Right kidney (tissue), 9 donors: ENCODE data around the gene OR10A2.
"Not testable (repeated sequence)": the region's sequence is repeated elsewhere in the genome, so short reads cannot be mapped to it uniquely, and the experiment has no call there.

Source experiments
- DNase-seq: peaks from one replicate; pipeline ENCODE4 v3.0.0-alpha.2; 2016
- long read RNA-seq, 8 donors: transcript quantifications; one replicate each; lab custom pipeline, GENCODE V29; 2026

Gene OR10A2, protein sequence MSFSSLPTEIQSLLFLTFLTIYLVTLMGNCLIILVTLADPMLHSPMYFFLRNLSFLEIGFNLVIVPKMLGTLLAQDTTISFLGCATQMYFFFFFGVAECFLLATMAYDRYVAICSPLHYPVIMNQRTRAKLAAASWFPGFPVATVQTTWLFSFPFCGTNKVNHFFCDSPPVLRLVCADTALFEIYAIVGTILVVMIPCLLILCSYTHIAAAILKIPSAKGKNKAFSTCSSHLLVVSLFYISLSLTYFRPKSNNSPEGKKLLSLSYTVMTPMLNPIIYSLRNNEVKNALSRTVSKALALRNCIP
- long read RNA-seq, donor 1 = 0 reads
- long read RNA-seq, donor 2 = 0 reads
- long read RNA-seq, donor 3 = 0 reads
- long read RNA-seq, donor 4 = 0 reads
- long read RNA-seq, donor 5 = 0 reads
- long read RNA-seq, donor 6 = 0 reads
- long read RNA-seq, donor 7 = 0 reads
- long read RNA-seq, donor 8 = 0 reads

DNA sequence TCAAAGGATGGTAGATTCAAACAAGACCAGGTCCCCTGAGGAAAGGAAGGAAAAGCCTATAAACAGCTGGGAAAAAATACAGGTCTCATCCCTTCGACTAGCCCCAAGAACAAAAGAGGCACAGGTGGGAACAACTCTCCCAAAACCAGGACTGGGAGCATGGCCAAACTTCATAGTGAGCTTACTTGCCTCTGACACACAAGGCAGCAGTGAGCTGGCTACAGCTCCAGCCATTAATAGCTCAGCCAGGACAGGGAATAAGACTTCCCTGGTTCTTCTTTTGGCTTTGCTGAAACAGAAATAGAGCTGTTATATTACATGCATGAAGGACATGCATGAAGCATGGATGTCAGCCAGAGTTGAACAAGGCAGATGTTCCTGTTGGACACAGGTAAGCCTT is at the start of gene OR10A2:
OR10A2 (plus strand) TSS at position 97 of the 400 bp plus-strand sequence. CDS start 6,698 bp downstream, outside the sequence.
- no peak for DNase-seq

DNA sequence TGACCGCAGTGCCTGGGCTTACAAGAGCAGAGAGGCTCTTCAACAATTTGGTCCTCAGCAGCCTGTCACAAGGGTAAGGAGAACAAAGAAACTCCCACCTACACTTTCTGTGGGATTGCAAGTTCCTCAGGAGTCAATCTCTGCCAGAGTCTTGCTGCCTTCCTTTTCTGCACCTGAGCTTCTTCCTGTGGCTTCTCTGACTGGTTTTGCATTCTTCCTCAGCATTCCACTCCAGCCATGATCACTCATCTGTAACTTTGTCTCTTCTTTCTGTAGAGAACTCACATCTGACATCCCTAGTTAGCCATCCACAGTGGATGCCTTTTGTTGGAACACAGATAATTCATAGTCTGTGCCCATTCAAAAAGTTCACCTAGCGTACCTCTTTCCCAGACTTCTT is 49.2 kb upstream of the OR10A2 start:
- no peak for DNase-seq

GRCh38 chr11:6817694-6818093 is 45.2 kb upstream of the OR10A2 start:
- no peak for DNase-seq

DNA sequence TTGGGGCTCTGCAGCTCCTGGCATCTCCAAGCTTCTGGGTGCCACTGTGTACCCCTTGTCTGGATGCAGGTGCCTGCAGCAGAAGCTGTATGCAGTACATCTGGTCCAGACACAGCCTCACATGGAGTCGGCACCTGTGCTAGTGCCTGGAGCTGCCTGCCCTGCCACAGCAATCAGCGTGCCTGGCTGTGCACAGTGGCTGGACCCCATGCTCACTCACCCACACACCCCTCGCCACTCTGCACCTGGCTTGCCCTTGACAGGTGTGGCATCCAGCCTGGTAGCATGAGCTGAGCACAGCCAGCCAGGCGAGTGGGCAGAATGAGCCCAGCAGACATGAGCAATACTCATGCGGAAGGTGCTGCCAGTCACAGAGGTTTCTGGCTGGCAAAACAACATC is 43.9 kb upstream of the OR10A2 start:
- no peak for DNase-seq

DNA sequence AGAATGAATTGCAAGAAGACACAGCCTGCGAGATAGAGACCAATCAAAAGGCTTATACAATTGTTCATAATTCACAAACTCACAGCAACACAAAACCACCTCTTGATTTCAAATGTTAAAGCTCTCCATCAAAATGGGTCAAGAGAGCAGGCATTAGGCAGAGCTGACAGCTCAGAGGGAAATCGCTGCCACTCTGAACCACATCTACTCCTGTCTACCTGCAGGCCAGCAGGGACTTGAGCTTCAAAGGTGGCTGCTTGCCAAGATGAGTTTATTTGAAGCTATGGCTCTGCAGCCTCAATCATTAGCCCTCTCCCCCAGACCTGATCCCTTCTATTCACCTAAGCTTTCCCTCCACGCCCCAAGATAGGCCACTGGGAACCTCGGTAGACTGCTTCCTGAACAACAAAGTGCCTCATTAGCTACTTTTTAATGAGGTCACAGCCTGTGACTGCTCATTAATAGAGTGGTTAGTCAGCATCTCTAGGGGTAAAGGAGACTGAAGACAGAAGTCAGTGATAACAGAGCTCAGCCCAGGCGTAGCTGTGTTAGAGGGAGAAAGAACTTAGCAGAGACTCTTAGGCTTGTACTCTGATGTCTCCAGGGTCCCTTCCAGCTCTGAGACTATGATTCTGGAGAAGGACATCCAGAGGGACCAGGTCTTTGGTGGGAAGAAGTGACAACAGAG is 38.6 kb upstream of the OR10A2 start:
- DNase-seq = no peak

- DNase-seq = no peak
Observed at GRCh38 chr11:6825231-6825744, 37.6 kb upstream of the OR10A2 start.

DNA sequence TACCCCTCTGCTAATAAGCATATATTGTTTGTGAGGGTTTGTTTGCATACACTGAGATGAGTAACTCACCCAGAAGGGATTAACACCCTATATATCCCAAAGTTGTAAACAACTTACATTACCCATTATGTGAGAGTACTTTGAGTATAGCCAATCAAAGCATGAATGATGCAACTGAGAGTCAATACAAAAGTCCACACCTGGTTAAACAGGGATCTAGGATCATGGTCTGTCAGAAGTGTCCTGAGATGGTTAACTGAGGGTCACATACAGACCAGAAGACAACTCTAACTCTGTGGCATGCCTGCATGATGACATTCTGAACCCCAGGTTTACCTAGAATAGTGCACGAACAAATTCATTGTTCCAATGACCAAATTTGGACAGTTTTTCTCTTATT is 34.8 kb upstream of the OR10A2 start:
- DNase-seq = no peak

- no peak for DNase-seq
Observed at GRCh38 chr11:6833356-6833755, 29.5 kb upstream of the OR10A2 start.

- no peak for DNase-seq
Observed at GRCh38 chr11:6834021-6834420, 28.8 kb upstream of the OR10A2 start.

GRCh38 chr11:6841694-6842093 is 21.2 kb upstream of the OR10A2 start:
- no peak for DNase-seq

GRCh38 chr11:6843670-6844069 is 19.2 kb upstream of the OR10A2 start:
- no peak for DNase-seq

DNA sequence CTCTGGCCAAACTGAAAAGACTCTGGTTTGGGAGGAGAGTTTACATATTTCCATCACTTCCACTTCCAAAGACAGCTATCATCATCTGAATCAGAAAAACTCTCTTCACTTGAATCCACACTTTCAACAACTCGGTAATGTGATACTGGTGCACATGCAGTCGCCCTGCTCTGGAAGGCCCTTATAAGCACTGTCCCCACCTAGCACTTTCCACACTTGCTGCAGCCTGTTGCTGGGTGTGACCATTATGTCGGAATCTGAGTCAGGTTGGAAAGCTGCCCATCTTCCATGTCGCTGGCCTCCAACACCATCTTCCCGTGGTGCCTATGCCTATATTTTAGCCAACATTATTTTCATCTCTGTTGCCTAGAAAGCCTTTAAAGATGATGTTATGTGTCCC is 18.5 kb upstream of the OR10A2 start:
- no peak for DNase-seq

DNA sequence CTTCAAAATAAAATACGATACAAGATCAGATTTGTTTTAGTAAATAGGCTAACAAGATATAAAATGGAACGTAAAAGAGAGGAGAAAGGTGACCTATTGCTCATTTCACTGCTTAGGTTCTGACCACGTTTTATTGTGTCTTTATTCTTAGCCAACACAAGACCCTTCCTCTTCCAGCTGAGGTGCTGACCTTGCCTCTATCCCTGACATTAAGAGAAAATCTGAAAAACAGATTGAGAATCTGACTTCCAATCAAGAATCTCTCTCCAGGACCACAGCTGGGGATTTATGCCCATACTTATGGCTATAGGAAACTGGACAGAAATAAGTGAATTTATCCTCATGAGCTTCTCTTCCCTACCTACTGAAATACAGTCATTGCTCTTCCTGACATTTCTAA is 17.5 kb upstream of the OR10A2 start, which contains the start of gene OR10A5:
OR10A5 (plus strand) TSS at position 301 of the 400 bp plus-strand sequence; CDS start at position 301, 0 bp downstream.
- DNase-seq = no peak

DNA sequence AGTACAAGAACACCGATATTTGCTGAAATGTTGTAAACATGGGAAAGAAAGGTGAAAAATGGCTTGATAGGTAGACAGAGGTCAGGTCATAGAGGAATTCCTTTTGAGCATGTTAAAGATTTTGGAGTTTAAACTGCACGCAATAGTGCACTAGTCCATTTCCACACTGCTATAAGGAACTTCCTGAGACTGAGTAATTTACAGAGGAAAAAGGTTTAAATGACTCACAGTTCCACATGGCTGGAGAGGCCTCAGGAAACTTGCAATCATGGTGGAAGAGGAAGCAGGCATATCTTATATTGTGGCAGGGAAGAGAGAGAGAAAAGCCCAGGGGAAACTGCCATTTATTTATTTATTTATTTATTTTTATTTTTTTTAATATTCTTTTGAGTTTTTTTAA is 12.3 kb upstream of the OR10A2 start:
- DNase-seq = no peak

DNA sequence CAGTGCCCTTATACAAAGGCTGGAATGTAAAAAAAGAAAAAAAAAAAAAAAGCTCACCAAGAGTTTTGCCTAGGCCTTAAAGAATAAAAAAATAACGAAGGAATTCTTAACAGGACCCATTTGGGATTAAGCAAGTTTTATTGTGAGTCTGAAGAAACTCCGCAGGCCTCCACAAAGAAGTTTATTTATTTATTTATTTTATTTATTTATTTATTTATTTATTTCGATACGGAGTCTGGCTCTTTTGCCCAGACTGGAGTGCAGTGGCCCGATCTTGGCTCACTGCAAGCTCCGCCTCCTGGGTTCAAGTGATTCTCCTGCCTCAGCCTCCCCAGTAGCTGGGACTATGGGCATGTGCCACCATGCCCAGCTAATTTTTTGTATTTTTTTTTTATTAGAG is 8.1 kb upstream of the OR10A2 start:
- DNase-seq = not testable (repeated sequence)

DNA sequence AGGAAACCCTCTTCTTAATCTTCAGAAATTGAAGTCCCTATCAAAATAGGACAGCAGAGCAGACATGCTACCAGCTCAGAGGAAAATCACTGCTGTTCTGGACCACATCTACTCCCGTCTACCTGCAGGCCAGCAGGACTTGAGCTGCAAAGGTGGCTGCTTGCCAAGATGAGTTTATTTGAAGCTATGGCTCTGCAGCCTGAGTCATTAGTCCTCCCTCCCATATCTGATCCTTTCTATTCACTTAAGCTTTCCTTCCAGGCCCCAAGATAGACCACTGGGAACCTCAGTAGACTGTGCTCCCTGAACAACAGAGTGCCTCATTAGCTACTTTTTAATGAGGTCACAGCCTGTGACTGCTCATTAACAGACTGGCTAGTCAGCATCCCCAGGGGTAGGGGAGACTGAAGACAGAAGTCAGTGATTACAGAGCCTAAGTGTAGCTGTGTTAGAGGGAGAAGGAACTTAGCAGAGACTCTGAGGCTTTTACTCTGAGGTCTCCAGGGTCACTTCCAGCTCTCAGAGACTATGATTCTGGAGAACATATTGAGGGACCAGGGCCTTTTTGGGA is 6.8 kb upstream of the OR10A2 start:
- DNase-seq = no peak

GRCh38 chr11:6856871-6857270 is 6.0 kb upstream of the OR10A2 start:
- DNase-seq = no peak

GRCh38 chr11:6864438-6864837 is 1.6 kb downstream of the OR10A2 start:
- DNase-seq = no peak

DNA sequence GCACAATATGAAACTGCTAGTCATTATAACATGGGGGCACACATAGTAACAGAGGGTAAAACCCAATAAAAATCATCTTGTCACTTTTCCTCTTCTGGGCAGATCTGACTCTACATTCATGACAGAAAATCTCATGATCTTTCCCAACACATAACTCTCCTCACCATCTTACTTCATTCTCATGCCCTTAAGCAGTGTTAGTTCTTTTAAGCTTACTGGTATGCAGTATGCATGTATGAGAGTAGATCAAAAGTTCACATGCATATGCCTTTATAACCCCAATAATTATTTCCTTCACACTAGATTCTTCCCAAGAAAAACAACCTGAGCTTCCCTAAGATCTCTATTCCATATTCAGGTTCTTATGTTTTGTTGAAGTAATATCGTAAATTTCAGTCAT is 8.4 kb downstream of the OR10A2 start:
- no peak for DNase-seq

DNA sequence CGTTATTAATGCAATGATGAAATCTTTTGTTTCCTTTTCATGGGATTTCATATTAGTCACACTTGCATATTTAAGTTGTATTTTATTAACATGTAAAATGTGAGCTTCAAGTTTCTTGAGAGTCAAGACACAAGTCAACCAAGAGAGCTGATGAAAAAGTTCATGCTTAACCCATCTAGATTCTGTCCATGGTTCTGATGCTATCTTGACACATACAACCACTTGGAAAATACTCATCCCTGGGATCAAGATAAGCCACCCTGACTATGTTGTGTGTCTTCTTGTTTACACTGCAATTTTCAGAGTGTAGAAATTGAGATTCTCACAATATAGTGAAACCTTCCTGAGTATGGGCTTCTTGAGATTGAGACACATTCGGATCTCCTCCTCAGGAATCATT is 12.9 kb downstream of the OR10A2 start:
- no peak for DNase-seq

DNA sequence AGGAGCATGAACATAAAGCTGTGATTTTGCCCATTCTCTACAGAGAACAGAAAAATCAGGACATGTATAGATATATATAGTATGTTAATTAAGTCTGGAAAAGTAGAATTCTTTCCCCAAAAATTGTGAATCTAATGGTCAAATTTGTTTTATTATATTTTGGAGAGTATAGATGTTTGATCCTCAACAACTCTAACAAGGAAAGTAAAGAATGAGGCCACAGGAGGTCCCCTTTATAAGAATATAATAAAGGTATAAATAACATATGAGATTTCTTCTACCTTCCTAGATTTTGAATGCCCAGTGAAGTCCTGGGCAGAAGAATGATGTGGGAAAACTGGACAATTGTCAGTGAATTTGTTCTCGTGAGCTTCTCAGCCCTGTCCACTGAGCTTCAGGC is 13.5 kb downstream of the OR10A2 start, which contains the start of gene OR10A4:
OR10A4 (plus strand) TSS at position 301 of the 400 bp plus-strand sequence; CDS start at position 324, 23 bp downstream.
- no peak for DNase-seq

DNA sequence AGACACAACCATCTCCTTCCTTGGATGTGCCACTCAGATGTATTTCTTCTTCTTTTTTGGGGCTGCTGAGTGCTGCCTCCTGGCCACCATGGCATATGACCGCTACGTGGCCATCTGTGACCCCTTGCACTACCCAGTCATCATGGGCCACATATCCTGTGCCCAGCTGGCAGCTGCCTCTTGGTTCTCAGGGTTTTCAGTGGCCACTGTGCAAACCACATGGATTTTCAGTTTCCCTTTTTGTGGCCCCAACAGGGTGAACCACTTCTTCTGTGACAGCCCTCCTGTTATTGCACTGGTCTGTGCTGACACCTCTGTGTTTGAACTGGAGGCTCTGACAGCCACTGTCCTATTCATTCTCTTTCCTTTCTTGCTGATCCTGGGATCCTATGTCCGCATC is 14.1 kb downstream of the OR10A2 start:
- no peak for DNase-seq

GRCh38 chr11:6882751-6883150 is 19.9 kb downstream of the OR10A2 start:
- no peak for DNase-seq
